ENCODE results near the gene KCNH8. TPM values are rescaled to one million over a fixed set of nuclear protein-coding genes. Genes with fewer than 3 reads are reported as not detected.

The KCNH8 gene
- total and polyA plus RNA-seq, 2 of the 4 experiments (the other 2 are of a cell fraction), result not detected

DNA sequence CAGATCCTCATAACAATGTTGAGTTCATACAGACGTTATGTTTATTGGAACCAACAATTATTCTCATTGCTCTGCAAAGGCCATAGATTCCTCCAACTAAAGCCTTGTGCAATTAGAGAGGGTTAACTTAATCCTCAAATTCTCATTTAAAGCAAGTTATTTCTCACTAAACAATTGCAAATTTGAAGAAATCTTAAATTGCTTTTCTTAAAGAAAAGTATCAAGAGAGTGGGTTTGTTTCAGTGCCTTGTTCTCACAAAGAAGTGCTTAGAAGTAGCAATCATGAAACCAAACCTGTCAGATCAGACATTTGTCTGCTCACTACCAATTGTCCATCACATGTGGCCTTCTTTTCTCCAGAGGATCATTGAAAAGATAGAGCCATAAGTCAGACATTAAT, 124.8 kb downstream of the KCNH8 start:
- Histone ChIP-seq H3K4me3 (ENCODE audit: insufficient read depth, low read depth, low read length) (no peak overlapping the region), H4K91ac (ENCODE audit: insufficient read depth, low read depth, low read length) (no peak overlapping the region), H3K9ac (ENCODE audit: low read depth, low read length) (no peak overlapping the region), H2BK5ac (ENCODE audit: low read depth, low read length, poor library complexity, severe bottlenecking) (no peak overlapping the region), H2AK5ac (ENCODE audit: low read depth, low read length) (no peak overlapping the region), H3K27me3 (ENCODE audit: control insufficient read depth, insufficient read depth, low read length) (no peaks in the 10 kb centered on the region), H3K79me1 (ENCODE audit: low read depth in 1 of 2, low read length in 2 of 2) (no peaks in the 10 kb centered on the region), H3K4me2 (ENCODE audit: low read depth, low read length) (no peak overlapping the region), H3K9me3 (ENCODE audit: control insufficient read depth, insufficient read depth, low read length) (peaks cover 7% of the 10 kb centered on the region), H3K14ac (replicated peaks; ENCODE audit: low read depth, low read length) (no peak overlapping the region), H3K23ac (ENCODE audit: low read depth, low read length) (no peak overlapping the region), H2BK15ac (ENCODE audit: low read depth, low read length) (no peak overlapping the region), H3K4me1 (ENCODE audit: control insufficient read depth, insufficient read depth, low read length) (no peaks in the 10 kb centered on the region), H3K56ac (ENCODE audit: extremely low read depth, insufficient read depth, low read length) (no peak overlapping the region), H3K36me3 (ENCODE audit: control insufficient read depth, insufficient read depth, low read length) (no peaks in the 10 kb centered on the region), H2BK20ac (ENCODE audit: low read depth, low read length) (no peak overlapping the region), H2AFZ (replicated peaks; ENCODE audit: low read length, poor library complexity) (no peak overlapping the region), H2BK120ac (ENCODE audit: low read depth, low read length) (no peak overlapping the region), H3K18ac (ENCODE audit: low read depth, low read length) (no peak overlapping the region), H4K5ac (ENCODE audit: low read depth, low read length) (no peak overlapping the region), H3K27ac (ENCODE audit: insufficient read depth, low read length) (no peak overlapping the region), H4K8ac (ENCODE audit: low read depth in 2 of 2, low read length in 2 of 2) (no peak overlapping the region), H3K9me1 (ENCODE audit: insufficient read depth, low read length) (no peaks in the 10 kb centered on the region), H2AK9ac (replicated peaks; ENCODE audit: low read depth, low read length, poor library complexity) (no peak overlapping the region), H3K4ac (ENCODE audit: low read depth, low read length) (no peak overlapping the region), H4K20me1 (ENCODE audit: insufficient read depth, low read length) (no peaks in the 10 kb centered on the region)
- TF ChIP-seq MAZ (IDR thresholded peaks at IDR 0.05; ENCODE audit: borderline replicate concordance, low read depth, low read length) (no peak), RCOR1 (IDR thresholded peaks at IDR 0.05; ENCODE audit: insufficient replicate concordance, low read length) (no peak), POLR2A (IDR thresholded peaks at IDR 0.05; ENCODE audit: low read depth, low read length) (no peak), MAFK (IDR thresholded peaks at IDR 0.05; ENCODE audit: low read depth, low read length) (no peak), MXI1 (IDR thresholded peaks at IDR 0.05; ENCODE audit: borderline replicate concordance, low read depth, low read length) (no peak), BHLHE40 (IDR thresholded peaks at IDR 0.05; ENCODE audit: low read depth, low read length) (no peak), RFX5 (IDR thresholded peaks at IDR 0.05; ENCODE audit: low read depth, low read length) (no peak), RAD21 (IDR thresholded peaks at IDR 0.05; ENCODE audit: low read length) (no peak), CHD1 (IDR thresholded peaks at IDR 0.05; ENCODE audit: low read depth, low read length) (no peak), FOS (IDR thresholded peaks at IDR 0.05; ENCODE audit: low read depth, low read length) (no peak), SMC3 (IDR thresholded peaks at IDR 0.05; ENCODE audit: low read depth, low read length) (no peak), CEBPB (IDR thresholded peaks at IDR 0.05; ENCODE audit: low read depth, low read length) (no peak)
- TF ChIP-seq, protein P1, sequence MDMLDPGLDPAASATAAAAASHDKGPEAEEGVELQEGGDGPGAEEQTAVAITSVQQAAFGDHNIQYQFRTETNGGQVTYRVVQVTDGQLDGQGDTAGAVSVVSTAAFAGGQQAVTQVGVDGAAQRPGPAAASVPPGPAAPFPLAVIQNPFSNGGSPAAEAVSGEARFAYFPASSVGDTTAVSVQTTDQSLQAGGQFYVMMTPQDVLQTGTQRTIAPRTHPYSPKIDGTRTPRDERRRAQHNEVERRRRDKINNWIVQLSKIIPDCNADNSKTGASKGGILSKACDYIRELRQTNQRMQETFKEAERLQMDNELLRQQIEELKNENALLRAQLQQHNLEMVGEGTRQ (IDR thresholded peaks at IDR 0.05; ENCODE audit: low read depth, low read length), result no peak
- TF ChIP-seq, protein P2, sequence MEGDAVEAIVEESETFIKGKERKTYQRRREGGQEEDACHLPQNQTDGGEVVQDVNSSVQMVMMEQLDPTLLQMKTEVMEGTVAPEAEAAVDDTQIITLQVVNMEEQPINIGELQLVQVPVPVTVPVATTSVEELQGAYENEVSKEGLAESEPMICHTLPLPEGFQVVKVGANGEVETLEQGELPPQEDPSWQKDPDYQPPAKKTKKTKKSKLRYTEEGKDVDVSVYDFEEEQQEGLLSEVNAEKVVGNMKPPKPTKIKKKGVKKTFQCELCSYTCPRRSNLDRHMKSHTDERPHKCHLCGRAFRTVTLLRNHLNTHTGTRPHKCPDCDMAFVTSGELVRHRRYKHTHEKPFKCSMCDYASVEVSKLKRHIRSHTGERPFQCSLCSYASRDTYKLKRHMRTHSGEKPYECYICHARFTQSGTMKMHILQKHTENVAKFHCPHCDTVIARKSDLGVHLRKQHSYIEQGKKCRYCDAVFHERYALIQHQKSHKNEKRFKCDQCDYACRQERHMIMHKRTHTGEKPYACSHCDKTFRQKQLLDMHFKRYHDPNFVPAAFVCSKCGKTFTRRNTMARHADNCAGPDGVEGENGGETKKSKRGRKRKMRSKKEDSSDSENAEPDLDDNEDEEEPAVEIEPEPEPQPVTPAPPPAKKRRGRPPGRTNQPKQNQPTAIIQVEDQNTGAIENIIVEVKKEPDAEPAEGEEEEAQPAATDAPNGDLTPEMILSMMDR (conservative IDR thresholded peaks at IDR 0.05; ENCODE audit: low read depth, low read length), result no peak
- TF ChIP-seq, protein P3, sequence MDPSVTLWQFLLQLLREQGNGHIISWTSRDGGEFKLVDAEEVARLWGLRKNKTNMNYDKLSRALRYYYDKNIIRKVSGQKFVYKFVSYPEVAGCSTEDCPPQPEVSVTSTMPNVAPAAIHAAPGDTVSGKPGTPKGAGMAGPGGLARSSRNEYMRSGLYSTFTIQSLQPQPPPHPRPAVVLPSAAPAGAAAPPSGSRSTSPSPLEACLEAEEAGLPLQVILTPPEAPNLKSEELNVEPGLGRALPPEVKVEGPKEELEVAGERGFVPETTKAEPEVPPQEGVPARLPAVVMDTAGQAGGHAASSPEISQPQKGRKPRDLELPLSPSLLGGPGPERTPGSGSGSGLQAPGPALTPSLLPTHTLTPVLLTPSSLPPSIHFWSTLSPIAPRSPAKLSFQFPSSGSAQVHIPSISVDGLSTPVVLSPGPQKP (IDR thresholded peaks at IDR 0.05; ENCODE audit: borderline replicate concordance, low read depth, low read length), result no peak
- intact Hi-C loops (cut with micrococcal nuclease) (no loop called here), in situ Hi-C loops (cut with MboI; ENCODE audit: low sequenced_read_pairs) (no loop called here), dilution Hi-C loops (cut with HindIII; ENCODE audit: low sequenced_read_pairs, unreplicated experiment) (no loop called here)
- ChIA-PET POLR2A (ENCODE audit: unreplicated experiment) (no interaction called here), CTCF (no interaction called here)
- no peak for ATAC-seq (ENCODE audit: low read depth)
- WGBS, 2 experiments (ENCODE audit: extremely low coverage in 2 of 2, insufficient read length in 1 of 2), result no CpG with 5 or more reads among the region's 1 CpG
- DNase-seq, result no peak
- no TSS peak for BruUV-seq (replicated peaks)
